Femur (tissue), 1 donor: ENCODE data around the gene BARX1.
"Not testable (repeated sequence)": the region's sequence is repeated elsewhere in the genome, so short reads cannot be mapped to it uniquely, and the experiment has no call there.

Experiments used
- DNase-seq: peaks from one replicate; pipeline ENCODE4 v3.0.0-alpha.2; 2017

BARX1 gene

DNA sequence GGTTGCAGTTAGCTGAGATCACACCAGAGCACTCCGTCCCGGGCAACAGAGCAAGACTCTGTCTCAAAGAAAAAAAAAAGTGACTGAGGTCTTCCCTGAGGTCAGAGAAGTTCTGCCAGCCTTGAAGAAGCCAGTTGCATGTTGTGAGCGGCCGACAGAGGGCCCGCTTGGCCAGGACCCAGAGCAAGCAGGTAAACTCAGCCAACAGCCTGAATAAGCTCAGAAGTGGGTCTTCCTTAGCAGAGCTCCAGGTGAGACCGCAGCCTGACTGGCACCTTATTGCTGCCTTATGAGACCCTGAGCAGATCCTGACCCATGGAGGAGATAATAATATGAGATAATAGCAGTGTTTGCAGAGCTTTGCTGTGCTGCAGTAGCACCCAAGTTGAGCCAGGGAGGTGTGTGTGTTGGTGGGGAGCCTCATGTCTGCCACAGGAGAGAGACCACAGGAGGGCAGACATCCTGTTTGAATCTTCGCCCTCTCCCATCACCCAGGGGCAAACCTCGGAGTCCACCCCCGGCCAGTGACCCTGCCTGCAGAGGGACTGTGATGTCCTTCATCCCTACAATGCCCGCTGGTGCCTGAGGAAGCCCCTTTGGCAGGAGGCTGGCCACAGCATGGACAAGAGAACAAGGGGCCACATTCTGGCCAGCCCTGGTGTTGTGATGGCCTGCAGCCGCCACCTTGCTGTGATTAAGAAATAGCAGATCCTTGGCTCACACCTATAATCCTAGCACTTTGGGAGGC, 10.8 kb upstream of the BARX1 start:
- no peak for DNase-seq

DNA sequence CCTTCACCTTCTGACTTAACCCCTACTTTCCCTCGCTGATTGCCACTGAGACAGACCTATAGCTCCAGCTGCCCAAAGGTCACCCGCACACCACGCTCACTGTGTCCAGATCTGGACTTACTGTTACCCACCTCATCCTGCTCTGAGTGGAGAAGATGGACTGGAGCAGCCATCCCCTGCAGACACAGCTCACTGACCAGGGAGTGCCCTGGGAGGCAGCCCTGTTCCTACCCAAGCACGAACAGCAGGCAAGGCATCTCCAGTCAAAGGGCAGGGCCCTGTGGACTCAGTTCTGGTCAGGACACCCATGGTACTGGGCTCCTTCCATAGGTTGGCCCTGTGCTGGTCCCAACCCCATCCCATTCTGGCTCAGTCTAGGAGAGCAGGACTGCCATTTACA, 9.5 kb upstream of the BARX1 start:
- DNase-seq = no peak

DNA sequence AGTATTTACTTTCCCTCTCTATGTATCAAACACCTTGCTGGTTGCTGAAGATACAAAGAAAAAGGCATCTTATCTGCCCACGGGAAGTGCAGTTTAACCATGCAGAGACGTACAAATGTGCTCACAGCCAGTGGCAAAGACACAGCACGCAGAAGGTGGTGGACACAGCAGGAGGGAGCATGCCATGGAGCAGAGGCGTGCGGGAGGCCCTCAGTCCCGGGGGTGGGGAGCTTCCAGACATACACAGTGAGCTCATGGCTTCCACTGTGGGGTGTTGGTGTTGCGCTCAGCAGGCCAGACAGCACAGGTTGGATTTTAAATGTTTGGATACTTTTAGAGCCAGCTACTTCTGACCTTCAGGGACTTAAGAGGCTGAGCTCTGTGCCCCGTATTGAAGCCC, 8.8 kb upstream of the BARX1 start:
- DNase-seq = no peak

DNA sequence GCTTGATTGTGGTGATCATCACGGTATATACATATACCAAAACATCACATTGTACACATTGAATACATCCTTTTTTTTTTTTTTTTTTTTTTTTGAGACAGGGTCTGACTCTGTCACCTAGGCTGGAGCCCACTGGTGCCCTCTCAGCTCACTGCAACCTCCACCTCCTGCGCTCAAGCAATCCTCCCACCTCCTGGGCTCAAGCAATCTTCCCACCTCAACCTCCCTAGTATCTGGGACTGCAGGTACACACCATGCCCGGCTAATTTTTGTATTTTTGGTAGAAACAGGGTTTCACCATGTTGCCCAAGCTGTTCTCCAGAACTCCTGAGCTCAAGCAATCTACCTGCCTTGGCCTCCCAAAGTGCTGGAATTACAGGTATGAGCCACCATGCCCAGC, 8.3 kb upstream of the BARX1 start:
- not testable (repeated sequence) for DNase-seq

DNA sequence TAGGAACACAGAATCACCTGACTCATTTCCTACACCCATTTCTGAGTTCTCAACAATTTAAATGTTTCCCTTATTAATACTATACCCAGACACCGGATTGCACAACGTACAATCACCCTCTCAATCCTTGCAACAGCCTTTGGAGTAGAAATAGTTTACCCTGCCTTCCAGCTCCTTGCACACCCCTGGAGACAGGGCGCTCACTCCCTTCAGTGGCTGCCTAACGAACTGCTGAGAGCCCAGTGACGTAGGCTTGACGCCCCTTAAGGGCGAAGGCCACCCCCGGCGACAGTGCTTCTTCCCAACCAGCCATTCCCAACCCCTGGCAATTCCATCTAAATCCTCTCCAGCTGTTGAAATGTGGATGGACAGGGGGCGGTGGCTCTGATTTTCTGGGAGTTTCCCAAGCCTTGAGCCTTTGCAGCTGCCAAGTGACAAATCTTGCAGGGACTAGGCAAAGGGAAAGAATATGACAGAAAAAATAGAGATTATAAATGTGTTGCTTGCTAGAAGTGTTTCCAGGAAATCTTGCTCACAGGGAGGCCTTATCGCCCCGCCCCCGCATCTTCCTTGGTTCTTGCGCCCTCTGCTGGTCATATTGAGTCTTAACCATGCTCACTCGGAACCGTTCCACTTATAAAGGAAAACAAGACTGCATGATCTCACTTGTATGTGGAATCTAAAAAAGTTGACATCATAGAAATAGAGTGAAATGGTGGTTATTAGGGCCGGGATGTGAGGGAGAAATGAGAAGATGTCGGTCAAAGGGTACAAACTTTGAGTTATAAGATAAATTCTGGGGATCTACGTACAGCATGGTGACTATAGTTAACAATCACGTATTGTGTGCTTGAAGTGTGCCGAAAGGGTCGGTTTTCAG, 7.6 kb upstream of the BARX1 start:
- DNase-seq = peak; percentile 89

DNA sequence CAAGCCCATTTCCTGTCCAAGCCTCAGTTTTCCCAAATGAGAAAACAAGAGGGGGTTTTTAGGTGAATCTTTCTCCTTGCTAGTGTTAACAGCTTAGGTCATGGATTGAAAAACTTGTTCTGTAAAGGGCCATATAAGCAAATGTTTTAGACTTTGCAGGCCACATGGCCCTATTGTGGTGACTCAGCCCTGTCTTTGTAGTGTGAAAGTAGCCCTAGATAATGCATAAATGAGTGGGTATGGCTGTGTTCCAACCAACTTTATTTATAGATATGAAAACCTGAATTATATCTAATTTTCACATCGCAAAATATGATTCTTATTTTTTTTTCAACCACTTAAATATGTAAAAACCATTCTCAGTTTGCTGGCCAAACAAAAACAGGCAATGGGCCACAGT, 6.9 kb upstream of the BARX1 start:
- no peak for DNase-seq

DNA sequence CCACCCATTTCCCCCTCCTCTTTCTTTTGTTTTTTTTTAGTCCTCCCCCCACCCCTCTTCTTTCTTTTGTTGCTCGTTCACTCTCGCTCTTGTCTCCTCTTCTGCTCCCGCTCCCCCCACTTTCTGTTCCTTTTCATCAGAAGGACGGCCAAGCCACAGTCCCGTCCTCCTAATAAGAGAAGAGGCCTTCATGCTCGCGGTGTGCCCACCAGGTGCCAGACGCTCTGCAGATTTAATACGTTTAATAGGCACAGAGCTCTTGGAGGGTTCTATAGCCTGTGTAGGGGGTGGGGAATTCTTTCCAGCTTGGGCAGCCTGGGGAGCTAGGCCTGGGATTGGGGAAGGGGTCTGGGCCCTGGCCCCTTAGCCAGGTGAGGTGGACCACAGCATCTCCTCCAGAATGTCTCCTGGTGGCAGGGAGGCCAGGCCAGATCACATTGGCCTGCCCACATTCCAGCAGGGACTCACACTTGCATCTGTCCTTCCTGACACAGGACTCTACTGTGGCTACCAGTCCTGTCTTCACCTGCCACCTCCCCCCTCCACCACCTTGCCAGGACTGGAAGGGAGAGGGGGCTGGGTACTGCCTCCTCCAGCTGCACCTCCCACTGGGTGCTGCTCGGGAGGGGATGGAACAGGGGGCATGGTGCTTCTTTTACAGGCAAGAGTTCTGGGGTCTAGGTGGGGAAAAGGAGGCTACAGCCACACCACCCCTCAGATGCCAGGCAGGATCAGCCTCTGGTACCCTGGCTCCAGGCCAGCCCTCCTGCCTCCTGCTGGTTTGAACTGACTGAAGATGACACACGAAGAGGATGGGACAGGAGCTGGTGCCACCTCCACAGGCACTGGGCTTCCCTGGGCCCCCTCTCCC, 6.1 kb upstream of the BARX1 start:
- no peak for DNase-seq

DNA sequence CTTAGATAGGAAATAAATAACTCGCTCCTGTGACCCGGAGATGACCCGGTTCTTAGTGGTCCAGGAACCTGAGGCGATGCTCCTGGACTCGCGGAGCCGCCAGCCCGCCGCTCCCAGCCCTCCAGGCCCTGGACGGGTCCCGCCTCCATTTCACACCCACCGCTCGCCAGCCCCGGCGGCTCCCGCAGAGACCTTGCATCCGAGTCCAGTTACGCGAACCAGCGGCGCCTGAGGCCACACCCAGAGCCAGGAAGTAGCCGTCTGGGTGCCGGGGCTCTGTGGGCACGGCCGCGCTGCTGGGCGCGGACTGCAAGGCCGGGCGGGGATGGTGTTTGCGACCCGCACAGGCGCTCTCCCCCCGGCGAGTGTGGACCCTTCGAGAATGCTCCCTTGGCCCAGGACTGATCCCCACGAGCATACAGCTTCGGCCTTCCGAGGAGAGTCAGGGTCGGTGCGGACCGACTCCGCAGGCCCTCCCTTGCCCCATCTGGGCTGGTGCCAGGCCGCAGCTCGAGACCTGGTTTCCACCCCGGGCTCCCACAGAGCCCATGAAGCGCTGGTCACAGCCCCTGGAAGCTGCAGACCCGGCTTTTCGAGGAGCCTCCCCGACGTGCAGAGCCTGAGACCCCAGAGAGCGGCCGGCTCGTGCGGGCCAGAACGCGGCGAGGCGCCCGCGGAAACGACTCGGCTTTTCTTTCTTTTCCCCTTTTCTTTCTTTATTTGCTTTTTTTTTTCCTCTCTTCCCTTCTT, 5.2 kb upstream of the BARX1 start:
- no peak for DNase-seq

DNA sequence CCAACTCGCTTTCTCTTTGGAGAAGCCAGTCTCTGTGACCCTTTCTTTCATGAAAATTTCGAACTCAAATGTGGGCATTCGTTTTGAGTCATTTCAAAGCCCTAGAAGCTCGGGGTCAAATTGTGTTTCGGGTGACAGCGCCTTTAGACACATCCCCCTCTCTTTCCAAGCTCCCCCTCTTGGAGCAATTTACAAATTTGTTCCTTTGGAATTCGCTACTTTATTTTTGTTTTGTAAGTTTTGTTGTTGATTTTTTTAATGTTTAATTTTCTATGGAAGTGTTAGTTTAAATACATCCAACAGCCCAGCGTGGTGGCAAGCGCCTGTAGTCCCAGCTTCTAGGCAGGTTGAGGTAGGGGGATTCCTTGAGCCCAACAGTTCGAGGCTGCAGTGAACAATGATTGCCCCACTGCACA, 4.6 kb upstream of the BARX1 start:
- DNase-seq = no peak

DNA sequence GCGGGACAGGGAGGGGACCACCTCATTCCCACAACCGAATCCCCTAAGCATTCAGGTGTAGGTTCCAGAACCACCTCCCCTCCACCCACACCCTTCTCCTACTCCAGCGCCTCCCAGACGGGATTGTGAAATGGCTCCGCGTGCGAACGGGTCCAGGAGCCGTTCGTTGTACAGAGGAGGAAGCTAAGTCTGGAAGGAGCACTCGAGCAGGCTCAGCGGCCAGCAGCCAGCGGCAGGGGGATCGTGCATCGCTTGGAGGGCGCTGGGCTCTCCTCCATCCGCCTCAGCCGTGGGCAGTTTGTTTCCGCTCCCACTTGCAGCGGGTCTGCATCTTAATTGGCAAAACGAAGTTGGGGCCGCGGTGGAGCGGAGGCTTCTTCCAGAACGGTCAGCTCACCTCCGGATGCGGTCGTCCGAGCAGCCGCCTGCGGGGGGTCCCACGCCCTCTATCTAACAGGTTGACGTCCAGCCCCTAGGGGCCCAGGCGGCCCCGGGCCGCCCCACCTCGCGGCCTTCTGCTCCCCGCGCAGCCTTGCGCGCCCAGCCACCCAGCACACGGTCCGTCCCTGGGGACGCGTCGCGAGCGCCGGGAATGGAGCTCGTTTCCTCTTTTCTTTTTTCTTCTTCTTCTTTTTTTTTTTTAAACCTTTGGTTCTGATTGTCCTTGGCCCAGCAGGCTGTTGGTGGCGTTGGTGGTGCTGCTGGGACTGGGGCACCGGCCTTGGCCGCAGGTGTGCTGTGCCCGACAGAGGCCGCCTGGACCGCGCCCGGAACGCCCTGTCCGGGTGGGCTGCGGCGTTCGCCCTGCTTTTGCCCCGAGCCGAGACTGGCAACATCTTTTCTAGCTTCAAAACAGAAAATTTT, 3.9 kb upstream of the BARX1 start:
- no peak for DNase-seq

DNA sequence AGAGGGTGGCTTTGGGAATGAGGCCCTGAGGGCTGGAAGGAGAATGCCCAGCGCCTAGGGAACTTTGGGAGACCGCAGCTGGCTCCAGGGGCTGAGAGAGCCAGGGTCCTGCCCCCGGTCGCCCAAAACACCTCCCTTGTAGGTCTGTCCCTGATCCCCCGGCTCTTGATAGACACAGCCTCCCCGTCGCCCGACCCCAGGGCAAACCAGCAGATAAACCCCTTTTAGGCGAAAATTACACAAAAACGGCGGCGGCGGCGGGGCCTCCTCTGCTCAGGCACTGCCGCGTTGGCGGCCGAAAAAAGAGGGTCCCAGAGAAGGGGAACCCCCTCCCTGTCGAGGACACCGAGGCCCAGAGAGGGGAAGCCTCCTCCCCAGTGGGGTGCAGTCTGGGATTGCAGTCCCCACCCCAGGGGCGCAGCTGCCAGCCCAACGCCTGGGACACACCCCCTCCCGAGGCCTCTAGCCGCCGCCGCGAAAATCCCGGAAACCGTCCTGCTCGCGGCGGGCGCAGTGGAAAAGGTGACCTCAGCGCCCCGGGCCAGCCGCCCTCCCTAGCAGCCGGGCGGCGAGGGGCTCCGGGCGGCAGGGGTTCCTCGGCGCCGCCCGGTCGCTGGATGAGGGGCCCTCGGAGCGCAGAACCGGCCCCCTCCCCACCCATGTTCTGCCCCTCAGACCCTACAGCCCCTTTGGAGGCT, 3.1 kb upstream of the BARX1 start:
- peak; percentile 77 for DNase-seq

DNA sequence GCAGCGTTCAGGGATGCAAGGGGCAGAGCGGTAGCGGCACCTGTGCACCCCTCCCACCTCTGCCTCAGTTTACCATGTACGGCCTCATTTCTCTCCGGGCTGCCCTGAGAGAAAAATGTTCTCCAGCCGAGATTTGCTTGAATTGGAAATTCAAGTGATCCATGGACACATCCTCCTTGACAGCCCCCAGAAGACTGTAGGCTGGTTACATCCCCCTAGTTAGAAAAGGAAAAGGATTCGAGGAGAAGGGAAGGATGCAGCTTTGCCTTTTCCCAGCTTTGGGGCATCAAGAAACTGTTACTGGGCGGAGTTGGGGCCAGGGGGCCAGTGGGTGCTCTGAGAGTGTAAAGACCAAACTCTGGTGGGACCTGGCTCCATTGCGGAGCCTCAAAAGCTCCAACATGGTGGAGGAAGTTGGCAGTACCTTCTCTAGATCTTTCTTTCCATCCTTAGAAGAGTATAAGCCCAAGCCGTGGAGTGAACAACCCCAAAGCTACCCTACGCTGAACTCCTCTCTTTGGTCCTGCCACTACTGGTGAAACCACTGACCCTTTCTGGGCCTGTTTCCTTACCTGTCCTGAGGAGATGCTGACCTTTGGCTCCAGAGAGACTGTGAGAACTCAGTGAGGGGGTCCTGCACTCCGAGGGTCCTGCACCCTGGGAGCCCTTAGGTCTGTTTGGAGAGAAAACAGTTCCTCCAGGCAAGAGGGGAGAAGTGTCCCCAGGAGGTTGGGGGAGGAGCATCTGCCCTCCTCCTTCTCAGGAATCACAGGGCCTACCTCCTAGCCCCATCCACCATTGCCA, 1.0 kb upstream of the BARX1 start:
- DNase-seq = no peak

DNA sequence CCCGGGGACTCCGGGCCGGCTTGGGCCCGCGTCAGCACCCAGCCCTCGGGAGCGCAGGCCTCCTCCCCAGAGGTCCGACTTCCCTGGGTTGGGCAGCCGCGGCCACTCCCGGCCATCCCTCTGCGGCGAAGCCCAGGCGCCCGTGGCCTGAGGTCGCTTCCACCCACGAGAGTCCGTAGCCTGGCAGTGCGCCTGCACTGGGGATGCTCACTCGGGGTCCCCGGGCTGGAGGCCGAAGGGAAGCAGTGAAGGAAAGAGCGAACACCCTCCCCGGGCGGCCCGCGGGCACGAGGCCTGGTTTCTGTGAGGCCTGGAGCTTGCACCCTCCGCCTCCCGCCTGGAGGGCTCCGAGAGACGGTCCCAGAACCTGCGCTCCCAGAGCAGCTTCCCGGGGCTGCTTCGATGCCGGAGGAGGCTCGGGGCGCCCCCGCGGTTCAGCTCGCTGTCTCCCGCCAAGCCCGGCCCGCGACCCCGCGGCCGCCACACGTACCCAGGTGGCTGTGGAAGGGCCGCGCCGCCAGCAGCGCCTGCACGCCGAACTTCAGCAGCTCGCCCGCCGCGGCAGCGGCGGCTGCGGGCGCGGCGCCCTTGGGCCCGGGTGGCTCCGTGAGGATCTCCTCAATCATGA, 607 bp downstream of the BARX1 start:
- no peak for DNase-seq

DNA sequence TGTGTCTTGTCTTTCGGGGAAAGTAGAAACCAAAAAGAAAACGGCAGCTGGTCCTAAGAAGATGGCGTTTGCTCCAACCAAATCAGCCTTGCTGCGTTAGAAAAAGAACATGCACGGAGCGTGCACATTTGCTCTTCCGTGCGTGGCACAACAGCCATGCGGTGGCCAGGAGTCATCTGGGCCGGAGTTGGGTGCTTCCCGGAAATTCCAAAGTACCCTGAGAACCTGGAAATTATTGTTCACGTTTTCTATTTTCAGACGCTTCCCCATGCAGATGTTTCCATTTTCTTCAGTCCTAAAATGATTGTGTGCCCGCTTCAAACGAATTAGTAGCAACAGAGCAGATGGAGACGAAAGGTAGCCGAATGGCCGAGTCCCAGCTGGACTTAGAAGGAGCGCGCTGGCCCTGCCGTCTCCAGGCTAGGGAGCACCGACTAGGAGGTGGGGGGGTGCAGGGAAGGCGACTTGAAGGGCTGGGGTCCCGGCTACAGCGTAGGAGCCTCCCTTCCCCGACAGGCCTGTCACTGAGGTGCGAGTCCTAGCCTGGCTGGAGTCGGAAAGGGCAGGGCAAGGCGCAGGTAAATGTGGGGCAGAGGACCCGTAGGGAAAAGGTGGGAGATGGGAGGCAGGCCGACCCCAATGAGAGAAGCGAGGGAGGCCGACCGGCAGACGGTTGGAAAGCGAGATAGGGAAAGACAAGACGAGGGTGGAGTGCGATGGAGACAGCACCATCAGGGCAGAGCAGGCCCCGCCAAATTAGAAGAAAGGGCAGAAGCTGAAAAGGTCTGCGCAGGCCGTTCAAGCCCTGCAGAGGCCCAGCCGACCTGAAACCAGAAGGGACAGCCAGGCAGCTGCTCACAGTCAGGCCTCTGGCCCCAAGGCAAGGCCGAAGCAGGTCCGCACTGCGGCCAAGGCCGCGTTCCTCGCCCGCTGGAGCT, 1.4 kb downstream of the BARX1 start:
- DNase-seq = no peak

DNA sequence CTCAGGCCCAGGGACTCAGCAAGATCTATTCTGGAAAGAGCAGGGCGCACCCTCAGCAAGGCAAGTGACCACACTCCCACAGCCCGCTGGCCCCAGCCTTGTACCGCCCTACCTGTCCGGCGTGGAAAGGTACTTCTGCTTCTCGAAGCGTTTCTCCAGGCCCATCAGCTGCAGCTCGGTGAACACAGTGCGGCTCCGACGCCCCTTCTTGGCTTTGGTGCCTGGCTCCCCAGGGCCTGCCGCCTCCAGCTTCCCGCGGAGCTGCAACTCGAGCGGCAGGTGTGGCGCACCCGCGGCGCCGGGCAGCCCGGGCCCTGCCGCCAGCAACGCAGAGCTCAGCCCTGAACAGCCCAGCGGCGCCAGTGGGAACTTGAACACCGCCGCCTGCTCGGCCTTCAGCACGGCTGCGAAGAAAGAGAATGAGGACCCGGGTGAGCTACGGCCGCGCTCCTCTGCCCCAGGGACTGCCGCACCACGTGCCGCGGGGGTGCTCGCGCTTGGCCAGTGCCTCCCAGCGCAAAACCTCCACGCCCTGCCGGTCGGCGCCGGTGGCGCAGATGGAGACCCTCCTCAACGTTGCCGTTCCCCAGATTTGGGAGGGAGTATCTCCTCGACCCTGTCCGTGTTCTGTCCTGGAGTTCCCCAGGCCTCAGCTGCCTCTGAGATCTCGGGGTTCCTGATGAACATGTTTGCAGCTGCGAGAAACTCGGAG, 2.2 kb downstream of the BARX1 start:
- DNase-seq = no peak

DNA sequence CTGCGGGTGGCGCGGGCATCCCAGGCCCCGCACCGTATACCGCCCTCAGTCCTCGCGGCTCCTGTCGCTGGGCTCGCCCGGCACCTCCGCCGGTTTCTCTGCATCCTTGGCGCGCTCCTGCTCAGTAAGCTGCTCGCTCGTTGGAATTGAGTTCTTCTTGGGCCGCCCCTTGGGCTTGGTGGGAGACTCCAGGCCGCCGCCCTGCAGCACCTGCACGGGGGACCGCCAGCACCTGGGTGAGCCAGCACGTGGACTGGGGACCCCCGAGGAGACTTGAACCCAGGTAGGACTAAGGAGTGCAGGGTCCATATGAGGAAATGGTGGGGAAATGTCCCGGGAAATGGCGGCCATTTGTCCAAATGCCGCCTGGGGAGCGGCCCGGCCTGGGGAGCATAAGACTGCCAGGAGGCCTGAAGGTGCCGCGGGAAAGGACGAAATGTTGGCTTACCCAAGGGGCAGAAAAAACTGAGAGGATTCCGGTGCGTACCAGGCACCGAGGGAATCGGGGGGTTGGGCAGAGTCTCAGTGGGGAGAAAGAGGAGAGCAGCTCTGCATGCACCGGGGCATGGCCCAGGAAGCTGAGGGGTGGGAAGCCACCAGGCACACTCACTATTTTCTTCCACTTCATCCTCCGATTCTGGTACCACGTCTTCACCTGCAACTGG, 2.9 kb downstream of the BARX1 start:
- no peak for DNase-seq

DNA sequence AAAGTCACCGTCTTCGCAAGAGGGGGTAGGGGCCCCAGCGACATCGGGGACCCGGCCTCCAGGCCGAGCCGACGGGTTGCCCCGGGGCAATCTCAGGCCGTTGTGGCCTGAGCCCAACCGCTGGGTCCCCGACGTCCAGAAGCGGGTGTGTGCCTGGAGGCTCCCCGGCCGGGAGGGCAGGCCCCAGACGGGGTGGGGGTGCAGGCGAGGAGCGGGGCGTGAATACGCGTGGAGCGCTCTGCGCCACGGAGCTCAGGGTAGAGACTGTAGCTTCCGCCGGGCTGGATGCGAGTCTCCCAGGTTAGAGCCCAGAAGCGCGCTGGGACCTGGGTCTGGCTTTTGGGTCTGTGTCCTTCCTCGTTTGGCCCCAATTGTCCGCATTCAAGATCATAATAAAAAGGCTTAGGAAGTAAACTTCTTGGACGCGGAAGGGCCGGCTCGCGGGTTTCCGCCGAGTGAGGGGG, 3.5 kb downstream of the BARX1 start:
- DNase-seq = no peak
